ENCODE results near the gene IGHMBP2.

- TF ChIP-seq CTCF (conservative IDR thresholded peaks at IDR 0.05; ENCODE audit: low read depth, low read length): no peak
- TF ChIP-seq EZH2 (IDR thresholded peaks at IDR 0.05; ENCODE audit: borderline replicate concordance, low read depth, low read length, poor library complexity, severe bottlenecking): no peak
Measured at GRCh38 chr11:68939583-68940555, 36.2 kb downstream of the IGHMBP2 start.
